Mesenchymal stem cell (in vitro differentiated cells and primary cell): ENCODE results near the gene FAM83E.

ENCODE experiments used
- DNase-seq: peaks from one replicate; pipeline ENCODE4 v3.0.0-alpha.2; 2013
- H2AFZ ChIP-seq: one replicate; pipeline ENCODE4 v1.6.1; 2013; ENCODE audit warnings: low read depth, mild to moderate bottlenecking, control low read depth, inconsistent platforms, low read length, moderate library complexity
- H2AK5ac ChIP-seq: 2 replicates; pipeline ENCODE4 v1.6.1; 2013; ENCODE audit warnings: low read length, moderate library complexity, mild to moderate bottlenecking, inconsistent platforms; ENCODE audit not compliant: severe bottlenecking
- H2BK120ac ChIP-seq: one replicate; pipeline ENCODE4 v1.6.1; 2013; ENCODE audit warnings: low read depth, mild to moderate bottlenecking, inconsistent platforms, low read length, moderate library complexity
- H2BK12ac ChIP-seq, 2 experiments: one replicate each; pipeline ENCODE4 v1.6.1; 2013; ENCODE audit warnings: inconsistent platforms in 2 of 2, low read length in 2 of 2, mild to moderate bottlenecking in 2 of 2, moderate library complexity in 2 of 2, control low read depth in 1 of 2
- H2BK15ac ChIP-seq: one replicate; pipeline ENCODE4 v1.6.1; 2013; ENCODE audit warnings: mild to moderate bottlenecking, low read depth, inconsistent platforms; ENCODE audit not compliant: poor library complexity, severe bottlenecking
- H2BK5ac ChIP-seq: 2 replicates; pipeline ENCODE4 v1.6.1; 2013; ENCODE audit warnings: low read depth, mild to moderate bottlenecking, low read length, control low read depth, inconsistent platforms; ENCODE audit not compliant: poor library complexity, severe bottlenecking
- H3K14ac ChIP-seq, 2 experiments: one replicate each; pipeline ENCODE4 v1.6.1; 2013; ENCODE audit warnings: inconsistent platforms in 2 of 2, low read length in 2 of 2, control low read depth in 1 of 2, mild to moderate bottlenecking in 1 of 2, moderate library complexity in 1 of 2
- H3K18ac ChIP-seq, 2 experiments: one replicate each; pipeline ENCODE4 v1.6.1; 2013; ENCODE audit warnings: inconsistent platforms in 2 of 2, low read length in 2 of 2, control low read depth in 1 of 2, low read depth in 1 of 2, mild to moderate bottlenecking in 1 of 2
- H3K23ac ChIP-seq, 2 experiments: one replicate each; pipeline ENCODE4 v1.6.1; 2013; ENCODE audit warnings: inconsistent platforms in 2 of 2, low read length in 2 of 2, mild to moderate bottlenecking in 2 of 2, moderate library complexity in 2 of 2, control low read depth in 1 of 2
- H3K27ac ChIP-seq: 2 replicates; pipeline ENCODE4 v1.5.1; 2013; ENCODE audit warnings: mild to moderate bottlenecking, moderate library complexity, low read length, control low read depth, inconsistent platforms; ENCODE audit not compliant: poor library complexity, severe bottlenecking
- H3K27me3 ChIP-seq, 2 experiments: 2 replicates each; pipeline versions ENCODE4 v1.6.1 to v1.7.0; 2013; ENCODE audit warnings: low read length in 2 of 2, mild to moderate bottlenecking in 2 of 2, moderate library complexity in 2 of 2, control low read depth in 1 of 2, inconsistent platforms in 1 of 2; ENCODE audit not compliant: control insufficient read depth in 1 of 2, insufficient read depth in 1 of 2
- H3K36me3 ChIP-seq, 2 experiments: 2 replicates each; pipeline versions ENCODE4 v1.6.1 to v1.7.0; 2013; ENCODE audit warnings: low read length in 2 of 2, control low read depth in 1 of 2, inconsistent platforms in 1 of 2, low read depth in 1 of 2, mild to moderate bottlenecking in 1 of 2; ENCODE audit not compliant: insufficient read depth in 2 of 2, control insufficient read depth in 1 of 2
- H3K4ac ChIP-seq, 2 experiments: one replicate each; pipeline ENCODE4 v1.6.1; 2013; ENCODE audit warnings: inconsistent platforms in 2 of 2, low read length in 2 of 2, mild to moderate bottlenecking in 2 of 2, moderate library complexity in 2 of 2, control low read depth in 1 of 2, low read depth in 1 of 2
- H3K4me1 ChIP-seq: 2 replicates; pipeline ENCODE4 v1.6.1; 2013; ENCODE audit warnings: low read depth, low read length, control low read depth; ENCODE audit not compliant: control insufficient read depth, insufficient read depth
- H3K4me2 ChIP-seq: 2 replicates; pipeline ENCODE4 v1.6.1; 2013; ENCODE audit warnings: low read length, mild to moderate bottlenecking, inconsistent platforms; ENCODE audit not compliant: poor library complexity, severe bottlenecking
- H3K4me3 ChIP-seq, 2 experiments: 2 replicates each; pipeline versions ENCODE4 v1.5.1 to v1.7.0; 2013; ENCODE audit warnings: low read length in 2 of 2, mild to moderate bottlenecking in 2 of 2, control low read depth in 1 of 2, low read depth in 1 of 2; ENCODE audit not compliant: insufficient read depth in 1 of 2
- H3K79me1 ChIP-seq: replicated peaks from 2 replicates; pipeline ENCODE4 v1.6.1; 2013; ENCODE audit warnings: mild to moderate bottlenecking, control low read depth, low read length, inconsistent platforms; ENCODE audit not compliant: poor library complexity, severe bottlenecking
- H3K9ac ChIP-seq: 2 replicates; pipeline ENCODE4 v1.7.0; 2013; ENCODE audit warnings: mild to moderate bottlenecking, low read length, moderate library complexity
- H3K9me3 ChIP-seq: 2 replicates; pipeline ENCODE4 v1.7.0; 2013; ENCODE audit warnings: mild to moderate bottlenecking, low read length; ENCODE audit not compliant: control insufficient read depth
- H4K8ac ChIP-seq: one replicate; pipeline ENCODE4 v1.6.1; 2013; ENCODE audit warnings: inconsistent platforms, mild to moderate bottlenecking, low read length, moderate library complexity
- H4K91ac ChIP-seq: one replicate; pipeline ENCODE4 v1.6.1; 2013; ENCODE audit warnings: mild to moderate bottlenecking, low read length, inconsistent platforms
- WGBS: methylation state at CpG from one replicate; pipeline ENCODE4 v1.1.7; 2013; ENCODE audit warnings: mixed read lengths; 5-methylcytosine and 5-hydroxymethylcytosine counted together

FAM83E gene

GRCh38 chr19:48624791-48625723 is 10.2 kb upstream of the FAM83E start:
- peak overlapping the region in 1 of 2 experiments; percentile 30 for H2BK12ac ChIP-seq
- WGBS: 57% methylated on average over 20 of the region's 24 CpGs
- no peak overlapping the region for H4K8ac ChIP-seq

GRCh38 chr19:48624067-48624594 is 9.3 kb upstream of the FAM83E start:
- Histone ChIP-seq H4K91ac (no peak overlapping the region), H2BK5ac (no peak overlapping the region), H2AK5ac (no peak overlapping the region), H2AFZ (no peak overlapping the region), H3K79me1 (peaks cover 20% of the 10 kb centered on the region), H3K27me3 (no peaks in the 10 kb centered on the region), H3K9ac (peak overlapping the region; percentile 89), H3K27ac (peak overlapping the region; percentile 69), H3K4ac (peak overlapping the region in 1 of 2 experiments; percentile 42), H4K8ac (no peak overlapping the region), H3K4me3 (peak overlapping the region; percentile 55 to 79), H3K14ac (no peak overlapping the region), H3K18ac (no peak overlapping the region), H3K9me3 (no peaks in the 10 kb centered on the region), H2BK12ac (no peak overlapping the region), H3K4me2 (peak overlapping the region; percentile 82), H2BK120ac (no peak overlapping the region), H3K23ac (no peak overlapping the region), H3K4me1 (peaks cover 23% of the 10 kb centered on the region), H2BK15ac (no peak overlapping the region), H3K36me3 (peaks cover 18 to 29% of the 10 kb centered on the region in 2 experiments)
- DNase-seq: peak; percentile 98
- WGBS: under 1% methylated on average over 29 of the region's 40 CpGs

More at GRCh38 chr19:48624791-48625723, 10.2 kb upstream of the FAM83E start:
- no peak overlapping the region for H3K23ac ChIP-seq
- no peak overlapping the region for H2BK120ac ChIP-seq
- no peaks in the 10 kb centered on the region for H3K9me3 ChIP-seq
- no peak overlapping the region for H2AFZ ChIP-seq
- no peak overlapping the region for H3K14ac ChIP-seq
- H3K79me1 ChIP-seq: peaks cover 17% of the 10 kb centered on the region
- H2BK5ac ChIP-seq: no peak overlapping the region
- H3K9ac ChIP-seq: peak overlapping the region; percentile 87
- H3K18ac ChIP-seq: no peak overlapping the region
- H3K27ac ChIP-seq: no peak overlapping the region
- H3K4me2 ChIP-seq: peak overlapping the region; percentile 82
- H3K4me1 ChIP-seq: peaks cover 31% of the 10 kb centered on the region
- H2BK15ac ChIP-seq: no peak overlapping the region
- no peak overlapping the region for H4K91ac ChIP-seq
- H3K36me3 ChIP-seq: peaks cover 23 to 36% of the 10 kb centered on the region in 2 experiments
- no peaks in the 10 kb centered on the region for H3K27me3 ChIP-seq
- no peak for DNase-seq
- H2AK5ac ChIP-seq: no peak overlapping the region
- H3K4me3 ChIP-seq: peak overlapping the region in 1 of 2 experiments; percentile 79
- H3K4ac ChIP-seq: no peak overlapping the region

GRCh38 chr19:48623556-48624066 is 8.7 kb upstream of the FAM83E start:
- Histone ChIP-seq H3K9me3 (no peaks in the 10 kb centered on the region), H3K79me1 (peaks cover 20% of the 10 kb centered on the region), H2BK15ac (no peak overlapping the region), H4K91ac (no peak overlapping the region), H3K4me2 (peak overlapping the region; percentile 70), H2AK5ac (peak overlapping the region; percentile 23), H3K9ac (peak overlapping the region; percentile 89), H3K4me3 (peak overlapping the region; percentile 21 to 76), H3K36me3 (peaks cover 18 to 23% of the 10 kb centered on the region in 2 experiments), H3K4ac (peak overlapping the region in 1 of 2 experiments; percentile 42), H3K27me3 (no peaks in the 10 kb centered on the region), H3K18ac (peak overlapping the region; percentile 30 to 46), H3K27ac (peak overlapping the region; percentile 69), H3K14ac (no peak overlapping the region), H2BK5ac (no peak overlapping the region), H2BK12ac (no peak overlapping the region), H2BK120ac (no peak overlapping the region), H3K23ac (no peak overlapping the region), H2AFZ (no peak overlapping the region), H3K4me1 (peaks cover 19% of the 10 kb centered on the region), H4K8ac (peak overlapping the region; percentile 61)
- DNase-seq: no peak
- 36% methylated on average over 8 of the region's 8 CpGs for WGBS
